ENCODE data around the gene TCP11L2. TPM values are rescaled to one million over a fixed set of nuclear protein-coding genes. Genes with fewer than 3 reads are reported as not detected.
A peak's percentile ranks its signal among the peaks of the same experiment; 100 is the strongest.

TCP11L2 gene
- total and polyA plus RNA-seq, 2 of the 13 experiments (the other 11 are each of a cell fraction or from before 2014, with no cell fraction given): 4.6 to 24.1 TPM

DNA sequence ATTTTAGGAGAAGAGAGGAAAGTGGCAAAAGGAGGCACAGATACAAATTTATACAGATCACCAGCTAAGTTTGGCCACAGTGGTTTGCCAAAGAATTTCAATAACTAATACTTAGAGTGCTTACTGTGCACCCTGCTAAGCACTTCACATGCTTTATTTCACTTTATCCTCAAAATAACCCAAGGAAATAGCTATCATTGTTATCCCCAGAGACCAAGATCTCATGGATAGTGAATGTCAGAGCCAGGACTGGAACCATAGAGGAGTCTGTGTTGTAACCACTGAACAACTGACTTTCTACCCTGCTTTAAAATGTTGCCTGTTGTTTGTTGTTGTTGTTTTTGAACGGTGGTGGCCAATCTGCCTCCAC, 1.3 kb upstream of the TCP11L2 start (continued):
- TF ChIP-seq, protein P1, sequence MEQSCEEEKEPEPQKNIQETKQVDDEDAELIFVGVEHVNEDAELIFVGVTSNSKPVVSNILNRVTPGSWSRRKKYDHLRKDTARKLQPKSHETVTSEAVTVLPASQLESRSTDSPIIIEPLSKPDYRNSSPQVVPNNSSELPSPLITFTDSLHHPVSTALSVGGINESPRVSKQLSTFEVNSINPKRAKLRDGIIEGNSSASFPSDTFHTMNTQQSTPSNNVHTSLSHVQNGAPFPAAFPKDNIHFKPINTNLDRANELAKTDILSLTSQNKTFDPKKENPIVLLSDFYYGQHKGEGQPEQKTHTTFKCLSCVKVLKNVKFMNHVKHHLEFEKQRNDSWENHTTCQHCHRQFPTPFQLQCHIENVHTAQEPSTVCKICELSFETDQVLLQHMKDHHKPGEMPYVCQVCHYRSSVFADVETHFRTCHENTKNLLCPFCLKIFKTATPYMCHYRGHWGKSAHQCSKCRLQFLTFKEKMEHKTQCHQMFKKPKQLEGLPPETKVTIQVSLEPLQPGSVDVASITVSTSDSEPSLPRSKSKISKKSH (CRISPR knock-in tag; IDR thresholded peaks at IDR 0.05; ENCODE audit: borderline replicate concordance): no peak
- TF ChIP-seq ETV5 (CRISPR knock-in tag; IDR thresholded peaks at IDR 0.05; ENCODE audit: borderline replicate concordance) (no peak), ZNF879 (CRISPR knock-in tag; IDR thresholded peaks at IDR 0.05) (no peak), TBL1XR1 (IDR thresholded peaks at IDR 0.05; ENCODE audit: borderline replicate concordance, low read length, partially characterized antibody) (no peak), ZNF230 (CRISPR knock-in tag; IDR thresholded peaks at IDR 0.05) (no peak), EZH2 (conservative IDR thresholded peaks at IDR 0.05; ENCODE audit: low read depth, low read length) (no peak), ZNF891 (CRISPR knock-in tag; IDR thresholded peaks at IDR 0.05) (no peak)

DNA sequence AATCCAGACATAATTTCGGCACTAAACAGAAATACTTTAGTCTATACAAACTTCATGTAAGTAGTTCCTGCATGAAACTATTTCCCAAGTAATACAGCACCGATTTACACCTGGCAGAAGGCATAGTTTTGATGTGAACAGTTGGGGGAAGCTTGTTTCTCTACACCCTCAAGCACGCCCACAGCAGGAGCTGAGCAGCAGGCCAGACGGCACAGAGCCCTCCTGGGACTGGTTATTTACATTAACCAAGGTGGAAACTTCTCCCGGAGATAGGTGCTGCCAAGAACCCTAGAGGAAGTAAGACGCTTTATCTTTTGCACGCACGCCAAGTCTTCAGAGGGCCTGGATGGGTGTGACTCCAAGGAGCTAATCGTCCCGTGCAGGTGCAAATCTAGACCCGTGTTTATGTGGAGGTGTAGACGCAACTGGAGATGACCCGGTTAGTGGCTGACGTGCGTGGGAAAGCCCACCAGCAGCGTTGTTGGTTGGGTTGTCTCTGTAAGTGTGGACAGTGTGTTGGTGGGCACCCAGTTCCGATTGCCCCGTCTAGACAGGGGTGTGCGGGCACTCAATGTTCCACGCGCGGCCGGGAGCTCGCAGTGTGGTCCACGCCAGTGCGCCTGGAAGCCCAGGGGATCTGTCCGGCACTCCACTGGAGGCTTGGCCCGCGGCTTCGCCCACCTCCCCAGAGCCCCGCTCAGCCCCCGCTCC, 767 bp upstream of the TCP11L2 start:
- H3K9me3 ChIP-seq (ENCODE audit: low read length): no peaks in the 10 kb centered on the region
- peak overlapping the region; percentile 94 for H3K4me2 ChIP-seq (ENCODE audit: low read depth, low read length)
- ChIA-PET POLR2A (interaction anchor here (1.0 to 3.5 kb wide), 9 partner anchors 12 to 163 kb away, joined by 3 to 26 read pairs (median 5); partner anchors contain the start of genes CKAP4, NUAK1 and POLR3B), CTCF (ENCODE audit: low intra/inter-chr PET ratio, low total read pairs) (no interaction called here)
- no peaks in the 10 kb centered on the region for H3K27me3 ChIP-seq (ENCODE audit: control insufficient read depth in 1 of 2, insufficient read depth in 2 of 2, low read length in 2 of 2)
- DNase-seq (ENCODE audit: low spot score): no peak
- no peak for FAIRE-seq
- WGBS (ENCODE audit: low lambda C conversion rate): 0% methylated on average over 14 of the region's 32 CpGs
- intact Hi-C loops (cut with micrococcal nuclease; ENCODE audit: unreplicated experiment): no loop called here
- H3K4me3 ChIP-seq (replicated peaks in 1 of 3; ENCODE audit: insufficient read depth in 1 of 3, low read depth in 2 of 3, low read length in 3 of 3): peak overlapping the region; percentile 60 to 85 (median 83)
- H4K20me1 ChIP-seq (ENCODE audit: insufficient read depth, low read length): no peaks in the 10 kb centered on the region
- H3K79me2 ChIP-seq (ENCODE audit: insufficient read depth, low read length): peaks cover 2% of the 10 kb centered on the region
- in situ Hi-C loops (cut with HindIII; ENCODE audit: extremely low pct_ligation_motif_present, low pct_unique_long_range_greater_than_20kb): no loop called here
- ATAC-seq: peak; percentile 58
- H3K4me1 ChIP-seq (ENCODE audit: insufficient read depth, low read length): peaks cover 73% of the 10 kb centered on the region
- H3K36me3 ChIP-seq (replicated peaks in 1 of 2; ENCODE audit: control insufficient read depth in 1 of 2, insufficient read depth in 2 of 2, low read length in 2 of 2): no peaks in the 10 kb centered on the region
- peak overlapping the region; percentile 72 for H3K9ac ChIP-seq (ENCODE audit: insufficient read depth, low read depth, low read length)
- peak overlapping the region; percentile 28 for H2AFZ ChIP-seq (ENCODE audit: low read length)
- H3K27ac ChIP-seq (ENCODE audit: extremely low read length, insufficient read depth, low read length): peak overlapping the region; percentile 18
- no TSS peak for BruUV-seq (replicated peaks)
- TF ChIP-seq KDM2A (CRISPR knock-in tag; IDR thresholded peaks at IDR 0.05; ENCODE audit: borderline replicate concordance, low read depth) (0 out of 2 replicates have a peak, but pooled peaks have one; percentile 12), HES4 (CRISPR knock-in tag; IDR thresholded peaks at IDR 0.05; ENCODE audit: borderline replicate concordance) (no peak), FOXK2 (IDR thresholded peaks at IDR 0.05) (no peak), ZNF629 (CRISPR knock-in tag; conservative IDR thresholded peaks at IDR 0.05) (no peak)
- TF ChIP-seq, protein P2, sequence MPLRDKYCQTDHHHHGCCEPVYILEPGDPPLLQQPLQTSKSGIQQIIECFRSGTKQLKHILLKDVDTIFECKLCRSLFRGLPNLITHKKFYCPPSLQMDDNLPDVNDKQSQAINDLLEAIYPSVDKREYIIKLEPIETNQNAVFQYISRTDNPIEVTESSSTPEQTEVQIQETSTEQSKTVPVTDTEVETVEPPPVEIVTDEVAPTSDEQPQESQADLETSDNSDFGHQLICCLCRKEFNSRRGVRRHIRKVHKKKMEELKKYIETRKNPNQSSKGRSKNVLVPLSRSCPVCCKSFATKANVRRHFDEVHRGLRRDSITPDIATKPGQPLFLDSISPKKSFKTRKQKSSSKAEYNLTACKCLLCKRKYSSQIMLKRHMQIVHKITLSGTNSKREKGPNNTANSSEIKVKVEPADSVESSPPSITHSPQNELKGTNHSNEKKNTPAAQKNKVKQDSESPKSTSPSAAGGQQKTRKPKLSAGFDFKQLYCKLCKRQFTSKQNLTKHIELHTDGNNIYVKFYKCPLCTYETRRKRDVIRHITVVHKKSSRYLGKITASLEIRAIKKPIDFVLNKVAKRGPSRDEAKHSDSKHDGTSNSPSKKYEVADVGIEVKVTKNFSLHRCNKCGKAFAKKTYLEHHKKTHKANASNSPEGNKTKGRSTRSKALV (CRISPR knock-in tag; IDR thresholded peaks at IDR 0.05): 0 out of 2 replicates have a peak, but pooled peaks have one; percentile 51
